HL-60/S4 (cell line): Measurements from ENCODE around the gene ELMO1.

ENCODE experiments used
- in situ Hi-C: fragments of 300-500 bp; cut with MboI; formaldehyde crosslinking; loops from 2 replicates; pipeline ENCODE4 v1.14.3; 2022; ENCODE audit warnings: low sequenced_read_pairs

Gene ELMO1

DNA sequence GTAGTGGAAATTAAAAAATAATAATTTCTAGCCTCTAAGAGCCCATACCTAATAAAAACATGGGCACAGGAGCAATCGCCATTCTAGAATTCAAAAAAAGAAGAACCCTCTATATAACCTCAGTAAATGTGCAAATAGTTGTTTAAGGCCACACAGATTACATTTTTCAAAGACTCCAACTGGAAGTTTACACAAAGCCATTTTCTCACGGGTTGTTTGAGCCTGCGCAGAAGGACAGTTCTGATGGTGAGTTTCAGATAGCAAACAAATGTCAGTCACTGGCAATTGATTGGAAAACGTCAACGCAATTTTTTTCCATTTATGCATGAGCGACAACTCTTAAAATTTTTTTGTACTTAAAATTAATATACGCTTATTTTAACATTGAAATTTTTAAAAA is 23.0 kb upstream of the ELMO1 start:
- in situ Hi-C loops, result no loop called here

- in situ Hi-C loops, result no loop called here
These were observed 18.3 kb upstream of the ELMO1 start for GRCh38 chr7:37467002-37467401.

- in situ Hi-C loops, result no loop called here
These were observed 13.5 kb upstream of the ELMO1 start for GRCh38 chr7:37462138-37462537.

GRCh38 chr7:37455081-37455480 is 6.4 kb upstream of the ELMO1 start:
- in situ Hi-C loops, result no loop called here

DNA sequence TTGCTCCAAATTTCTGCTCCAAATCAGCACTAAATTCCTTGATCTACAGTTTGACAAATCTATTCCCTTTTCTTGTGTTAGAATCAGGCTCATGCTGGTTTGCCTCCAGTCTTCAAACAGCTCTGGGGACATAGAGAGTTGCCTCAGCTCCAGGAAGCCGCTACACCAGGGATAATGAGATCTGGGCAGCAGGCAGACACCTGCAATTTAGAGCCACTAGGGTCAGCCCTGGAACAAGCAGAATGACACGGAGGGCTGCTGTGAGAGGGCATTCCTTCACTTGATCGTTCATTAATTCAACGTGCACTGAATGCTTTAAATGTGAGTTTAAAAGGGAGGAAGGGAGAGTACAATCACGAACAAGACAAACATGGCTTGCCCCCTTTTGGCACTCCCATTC is 3.7 kb upstream of the ELMO1 start:
- in situ Hi-C loops, result no loop called here

DNA sequence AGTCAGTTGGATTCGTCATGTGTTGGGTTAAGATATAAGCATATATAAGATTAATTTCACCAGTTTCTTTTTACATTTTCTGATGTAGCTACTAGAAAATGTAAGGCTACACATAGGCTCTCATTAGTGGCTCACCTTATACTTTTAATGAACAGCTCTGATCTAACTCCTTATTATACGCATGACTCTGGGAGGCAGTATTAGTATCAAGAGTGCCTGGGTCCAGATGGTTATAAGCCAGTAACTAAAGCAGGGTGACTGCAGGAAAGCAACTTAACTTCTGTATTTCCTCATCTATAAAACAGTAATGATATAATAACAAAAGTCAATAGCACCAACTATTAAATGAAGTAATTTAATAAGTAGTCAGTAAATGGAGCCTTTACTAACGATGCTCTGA is 1.4 kb upstream of the ELMO1 start:
- in situ Hi-C loops, result no loop called here

DNA sequence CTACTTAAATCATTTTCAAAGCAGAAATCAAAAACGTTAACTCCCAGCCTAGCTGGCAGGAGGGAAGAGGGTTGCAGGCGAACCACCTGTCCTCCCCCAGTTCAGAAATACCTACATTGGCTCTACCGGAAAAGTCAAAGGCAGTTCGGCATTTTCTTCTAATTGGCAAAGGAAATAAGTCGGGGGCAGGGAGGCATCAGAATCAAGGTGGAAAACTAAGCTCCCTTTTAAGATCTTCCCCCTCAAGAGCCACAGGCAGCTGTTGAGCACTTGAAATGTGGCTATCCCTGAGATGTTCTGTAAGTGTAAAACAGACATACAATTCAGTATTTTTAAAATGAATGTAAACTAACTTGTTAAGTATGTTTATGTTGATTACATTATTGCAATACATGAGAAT is 957 bp upstream of the ELMO1 start:
- in situ Hi-C loops, result no loop called here

DNA sequence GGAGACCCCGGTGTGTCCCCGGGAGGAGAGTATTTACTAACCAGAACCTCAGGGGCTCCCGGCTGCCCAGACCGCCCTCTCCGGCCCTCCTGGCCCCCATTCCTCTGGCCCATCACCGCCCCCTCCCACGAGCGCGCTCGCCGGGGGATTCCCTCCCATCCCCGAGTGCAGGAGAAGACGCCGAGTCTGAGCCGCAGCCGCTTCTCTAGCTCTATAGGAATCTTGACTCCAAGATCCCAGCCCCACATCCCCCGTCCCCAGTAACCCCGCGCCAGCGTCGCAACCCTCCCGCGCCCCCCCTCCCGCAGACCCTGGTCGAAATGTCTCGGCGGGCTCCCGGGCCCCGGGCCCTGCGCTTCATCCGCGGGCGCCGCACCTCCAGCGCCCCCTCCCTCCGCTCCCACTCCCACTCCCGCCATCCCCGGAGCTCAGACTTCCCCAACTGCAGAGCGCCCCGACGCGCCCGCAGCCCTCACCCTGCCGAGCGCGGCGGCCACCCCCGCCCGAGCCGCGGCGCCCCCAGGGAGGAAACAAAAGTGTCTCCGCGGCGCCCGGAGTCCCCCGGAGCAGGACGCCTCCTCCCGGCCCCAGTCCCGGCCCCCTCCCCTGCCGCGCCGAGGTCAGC is 541 bp downstream of the ELMO1 start:
- in situ Hi-C loops, result no loop called here

- in situ Hi-C loops, result no loop called here
These were observed 2.3 kb downstream of the ELMO1 start for GRCh38 chr7:37446371-37446770.

DNA sequence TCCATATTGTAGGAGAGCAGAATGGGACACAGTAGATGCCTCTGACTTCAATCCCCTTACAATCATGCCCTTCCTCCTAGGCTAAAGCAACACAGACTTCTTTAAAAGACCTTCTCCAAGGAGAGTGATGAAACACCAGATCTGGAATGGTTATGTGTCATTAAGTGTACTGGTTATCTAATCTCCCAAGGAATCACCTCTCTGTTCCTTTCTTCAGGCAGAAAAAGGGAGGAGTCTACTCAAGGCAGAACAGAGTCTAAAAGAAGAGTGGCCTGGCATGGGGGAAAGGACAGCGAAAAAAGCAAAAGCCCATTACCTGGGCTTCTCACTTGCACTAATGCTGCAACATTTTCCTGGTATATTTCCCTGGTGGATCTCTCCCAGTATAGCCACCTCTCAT is 2.9 kb downstream of the ELMO1 start:
- in situ Hi-C loops, result no loop called here

GRCh38 chr7:37445064-37445723 is 3.5 kb downstream of the ELMO1 start:
- in situ Hi-C loops, result no loop called here

DNA sequence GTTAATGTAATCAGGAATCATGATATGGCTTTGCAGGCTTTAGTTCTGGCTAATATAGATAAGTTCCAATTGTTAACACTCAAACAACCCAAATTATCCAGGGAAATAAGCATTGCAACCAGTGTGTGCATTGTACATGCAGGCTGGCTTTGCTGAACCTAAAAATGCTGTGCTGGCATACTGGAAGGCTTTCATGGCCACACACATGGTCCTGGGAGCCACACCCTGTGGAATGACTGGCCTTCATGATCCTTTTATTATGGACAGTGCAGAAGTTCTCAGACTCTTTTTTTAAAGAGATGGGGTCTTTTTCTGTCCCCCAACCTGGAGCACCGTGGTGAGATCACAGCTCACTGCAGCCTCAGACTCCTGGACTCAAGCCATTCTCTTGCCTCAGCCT is 5.0 kb downstream of the ELMO1 start:
- in situ Hi-C loops, result no loop called here

DNA sequence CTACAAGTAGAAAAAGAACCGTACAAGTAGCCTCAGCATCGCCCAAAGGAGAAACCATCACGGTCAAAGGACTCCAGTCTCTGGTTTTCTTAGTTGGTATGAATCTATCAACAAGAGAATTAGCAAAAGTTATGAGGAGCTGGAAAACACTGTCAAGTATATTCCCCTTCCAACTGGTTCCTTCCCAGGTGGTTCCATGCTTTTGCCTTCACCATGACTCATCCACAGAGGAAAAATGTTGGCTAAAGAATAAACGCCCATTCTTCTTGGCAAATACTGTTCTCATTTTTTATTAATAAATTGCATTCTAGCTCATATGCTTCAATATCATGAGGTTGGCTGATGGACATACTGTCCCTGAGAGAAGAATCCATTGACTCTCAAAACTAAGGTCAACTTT is 6.4 kb downstream of the ELMO1 start:
- in situ Hi-C loops, result no loop called here

DNA sequence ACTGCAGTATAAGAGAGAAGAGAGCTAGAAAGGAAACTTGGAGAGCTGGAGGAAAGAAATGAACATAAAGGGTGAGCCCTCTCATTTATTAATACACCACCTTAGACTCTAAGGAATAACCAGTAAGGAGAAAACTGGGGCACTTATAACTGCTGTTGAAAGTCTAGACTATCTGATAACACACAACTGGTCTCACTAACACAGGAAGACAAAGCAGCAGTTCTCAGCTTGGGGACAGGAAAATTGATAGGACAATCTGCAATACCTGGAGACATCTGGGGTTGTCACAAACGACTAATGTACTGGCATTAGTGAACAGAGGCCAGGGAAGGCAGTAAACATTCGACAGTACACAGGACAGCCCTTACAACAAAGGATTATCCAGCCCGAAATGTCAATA is 6.8 kb downstream of the ELMO1 start:
- in situ Hi-C loops, result no loop called here

DNA sequence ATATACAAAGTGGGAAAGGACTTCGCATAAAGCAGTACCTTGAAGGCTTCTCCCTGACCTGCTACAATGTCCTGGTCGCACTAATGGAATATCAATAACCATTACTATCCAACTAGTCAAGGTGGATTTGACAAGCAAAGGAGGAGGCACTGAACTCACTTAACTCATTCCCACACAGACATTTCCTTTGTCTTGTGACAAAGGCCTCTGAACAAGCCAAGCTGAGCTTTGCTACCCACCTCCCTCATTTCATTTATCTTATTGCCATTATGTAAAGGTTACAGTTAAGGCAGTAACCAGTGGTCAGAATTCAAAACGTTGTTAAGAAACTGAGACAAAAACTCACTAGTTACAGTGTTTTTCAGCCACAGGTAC is 7.3 kb downstream of the ELMO1 start:
- in situ Hi-C loops, result no loop called here

DNA sequence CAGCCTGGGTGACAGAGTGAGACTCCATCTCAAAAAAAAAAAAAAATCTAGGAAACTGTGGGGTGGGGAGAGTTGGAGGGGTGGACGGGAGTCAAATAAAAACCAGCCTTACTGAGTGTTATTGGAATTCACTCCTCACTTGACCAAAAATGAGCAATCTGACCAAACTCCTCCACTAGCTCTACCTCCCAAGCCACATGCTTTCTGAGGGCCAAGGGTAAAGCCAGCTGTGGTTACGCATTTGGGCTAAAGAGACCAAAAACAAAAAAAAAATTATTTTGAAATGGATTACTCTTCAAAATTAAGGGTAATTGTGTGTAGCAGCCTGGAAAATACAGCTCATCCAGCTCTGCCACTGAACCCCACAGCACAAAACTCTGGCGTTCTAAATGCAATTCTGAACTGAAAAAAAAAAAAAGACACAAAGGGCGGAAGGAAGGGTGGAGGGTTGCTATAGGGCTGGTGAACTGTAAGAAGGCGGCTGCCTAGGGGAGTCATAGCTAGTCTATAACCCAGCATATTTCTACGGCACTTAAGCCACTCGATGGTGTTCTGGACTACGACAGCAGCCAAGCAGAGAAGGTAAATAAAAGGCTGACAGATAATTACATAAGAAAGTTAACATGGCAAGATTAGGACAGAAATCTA is 7.8 kb downstream of the ELMO1 start:
- in situ Hi-C loops, result no loop called here

- in situ Hi-C loops, result no loop called here
These were observed 9.0 kb downstream of the ELMO1 start for GRCh38 chr7:37439653-37440026.

DNA sequence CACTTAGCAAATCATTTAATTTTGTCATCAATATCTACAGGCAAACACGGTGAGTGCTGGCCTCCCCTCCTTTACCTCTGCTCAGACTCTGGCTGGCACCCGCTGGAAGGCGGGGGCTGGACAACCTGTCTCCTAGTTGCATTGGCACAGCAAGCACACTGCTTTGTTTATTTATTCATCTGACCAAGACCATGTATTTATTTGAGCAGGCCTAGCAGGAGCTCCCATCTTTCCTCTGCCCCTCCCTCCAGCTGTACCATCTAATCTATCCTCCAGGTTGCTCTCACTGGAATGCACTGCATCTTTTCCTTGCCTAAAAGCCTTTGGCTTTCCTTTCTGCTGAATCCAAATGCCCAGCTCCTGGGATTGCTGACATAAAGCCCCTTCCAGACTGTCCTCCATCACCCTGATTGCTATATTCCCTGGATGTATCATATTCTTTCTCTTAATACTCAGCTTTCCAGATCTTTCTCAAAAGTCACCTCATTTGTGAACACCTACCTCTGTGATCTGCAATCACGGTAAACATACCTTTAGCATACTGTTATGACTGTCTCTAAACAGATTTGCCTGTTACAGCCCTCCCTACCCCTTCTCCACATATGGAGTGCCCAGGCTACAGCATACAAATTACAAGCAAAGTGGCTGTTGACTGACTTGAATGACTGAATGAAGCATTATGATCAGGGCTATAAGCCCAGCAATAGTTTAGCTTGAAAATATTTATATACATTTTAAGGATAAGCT is 9.6 kb downstream of the ELMO1 start:
- in situ Hi-C loops, result no loop called here

GRCh38 chr7:37435156-37435855 is 13.4 kb downstream of the ELMO1 start:
- in situ Hi-C loops, result no loop called here

DNA sequence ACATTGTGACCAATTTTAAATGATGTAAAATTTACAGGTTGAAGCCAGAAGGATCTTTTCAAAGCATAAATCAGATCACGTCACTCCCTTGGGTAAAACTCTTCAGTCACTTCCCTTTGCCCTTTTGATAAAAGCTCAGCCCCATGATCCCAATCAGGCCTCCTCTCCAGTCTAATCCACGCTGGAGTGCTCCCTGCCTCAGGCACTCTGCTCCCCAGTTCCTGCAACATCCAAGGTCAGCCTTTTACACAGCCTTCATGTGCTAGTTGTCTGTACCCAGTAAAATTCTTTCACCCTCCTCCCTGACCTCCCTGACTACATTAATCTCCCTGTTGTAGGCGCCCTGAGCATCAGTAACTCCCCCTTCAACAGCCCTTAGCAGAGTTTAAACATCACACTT is 14.1 kb downstream of the ELMO1 start:
- in situ Hi-C loops, result no loop called here

DNA sequence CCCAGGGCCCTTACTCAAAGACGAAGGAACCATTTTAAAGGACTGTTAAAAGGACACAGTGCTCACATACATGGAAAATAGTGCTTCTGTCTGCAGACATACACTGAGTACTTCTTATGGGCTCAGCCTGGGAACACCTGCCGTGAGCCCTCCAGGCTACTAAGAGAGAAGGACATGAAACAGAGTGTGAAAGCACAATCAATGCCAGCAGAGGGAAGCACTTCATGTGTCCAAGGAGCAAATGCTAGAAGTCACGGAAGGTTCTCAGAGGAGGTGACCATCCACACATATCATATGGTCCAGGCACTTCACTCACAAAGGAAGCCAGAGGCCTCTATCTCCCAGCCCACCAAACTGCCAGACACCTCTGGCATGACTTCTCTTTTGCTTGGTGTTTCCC is 15.5 kb downstream of the ELMO1 start:
- in situ Hi-C loops, result no loop called here
